HL-60/S4 treated with phorbol 12-myristate 13-acetate at 8.2 ng/mL for 4 days and 3 days (cell line): ENCODE results near the gene RAB3GAP1.
"Not testable (repeated sequence)": the region's sequence is repeated elsewhere in the genome, so short reads cannot be mapped to it uniquely, and the experiment has no call there.

Experiments used
- in situ Hi-C: fragments of 300-500 bp; cut with MboI; formaldehyde crosslinking; loops from 2 replicates; pipeline ENCODE4 v1.15.0; 2022; ENCODE audit warnings: low sequenced_read_pairs

RAB3GAP1 gene

DNA sequence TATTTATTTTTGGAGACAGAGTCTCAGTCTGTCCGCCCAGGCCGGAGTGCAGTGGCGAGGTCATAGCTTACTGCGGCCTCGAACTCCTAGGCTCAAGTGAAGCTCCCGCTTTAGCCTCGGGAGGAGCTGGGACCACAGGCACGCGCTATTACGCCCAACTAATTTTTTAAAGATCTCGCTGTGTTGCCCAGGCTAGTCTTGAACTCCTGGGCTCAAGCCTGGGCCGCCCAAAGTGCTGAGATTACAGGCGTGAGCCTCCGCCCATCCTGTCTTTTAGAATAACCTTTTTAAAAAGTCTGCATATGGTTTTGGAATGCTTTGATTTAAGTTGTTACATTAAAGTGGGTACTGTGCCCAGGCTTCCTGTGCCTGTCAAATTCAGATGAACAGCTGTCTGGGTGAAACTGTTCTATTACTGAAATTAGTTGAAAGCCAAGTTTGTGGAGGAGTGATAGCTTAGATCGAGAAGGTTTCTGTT, 944 bp downstream of the RAB3GAP1 start:
- in situ Hi-C loops = no loop called here

DNA sequence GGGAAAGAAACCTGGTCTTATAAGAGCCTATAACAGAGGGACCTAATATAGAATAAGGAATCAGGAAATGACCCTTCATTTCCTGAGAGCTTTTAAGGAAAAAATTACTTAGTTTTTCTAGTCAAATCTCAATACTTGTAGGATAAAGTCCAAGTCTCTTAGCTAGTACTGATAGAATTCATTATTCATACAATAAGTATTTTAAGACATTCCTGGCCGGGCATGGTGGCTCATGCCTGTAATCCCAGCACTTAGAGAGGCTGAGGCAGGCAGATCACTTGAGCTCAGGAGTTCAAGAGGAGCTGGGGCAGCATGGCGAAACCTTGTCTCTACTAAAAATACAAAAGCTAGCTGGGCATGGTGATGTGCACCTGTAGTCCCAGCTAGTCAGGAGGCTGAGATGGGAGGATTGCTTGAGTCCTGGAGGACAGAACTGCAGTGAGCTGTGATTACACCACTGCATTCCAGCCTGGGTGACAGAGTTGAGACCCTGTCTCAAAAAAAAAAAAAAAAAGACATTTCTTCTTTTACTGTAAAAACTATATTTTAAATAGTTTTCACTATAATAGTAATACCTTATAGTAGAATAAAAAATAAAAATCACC, 3.2 kb downstream of the RAB3GAP1 start:
- in situ Hi-C loops = no loop called here

DNA sequence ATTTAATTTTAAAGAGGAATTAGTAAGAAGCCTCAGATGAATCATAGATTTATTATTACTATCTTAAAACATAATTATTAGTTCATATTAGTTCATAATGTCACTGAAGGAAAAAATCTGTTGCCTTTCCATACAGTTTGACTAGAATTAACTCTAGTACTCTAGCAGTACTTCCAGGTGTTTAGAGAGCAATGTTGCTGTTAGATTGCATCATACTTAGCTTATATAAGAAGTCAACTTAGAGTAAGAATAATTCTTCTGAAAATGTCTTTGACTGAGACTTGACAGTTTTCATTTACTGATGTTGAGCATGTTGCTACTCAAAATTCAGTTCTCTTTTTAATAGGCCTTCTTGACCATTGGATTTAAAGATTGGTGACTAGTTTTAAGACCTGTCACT, 4.7 kb downstream of the RAB3GAP1 start:
- in situ Hi-C loops = no loop called here

DNA sequence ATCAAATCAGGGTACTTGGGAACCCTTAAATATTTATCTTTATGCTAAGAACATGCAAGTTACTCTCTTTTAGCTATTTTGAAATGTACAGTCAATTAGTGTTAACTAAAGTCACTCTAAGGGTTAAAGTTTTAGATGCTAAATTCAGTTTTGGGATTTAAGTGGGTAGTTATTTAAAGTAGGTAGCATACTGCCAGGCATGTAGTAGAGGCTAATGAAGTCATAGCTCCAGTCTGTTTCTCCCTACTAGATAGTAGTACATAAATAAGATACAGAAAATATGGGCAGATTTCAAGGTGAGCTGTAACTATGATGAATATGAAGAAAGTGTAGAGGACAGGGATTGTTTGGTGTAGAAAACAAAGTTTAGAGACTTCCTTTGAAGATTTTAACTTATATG, 7.5 kb downstream of the RAB3GAP1 start:
- in situ Hi-C loops = no loop called here

DNA sequence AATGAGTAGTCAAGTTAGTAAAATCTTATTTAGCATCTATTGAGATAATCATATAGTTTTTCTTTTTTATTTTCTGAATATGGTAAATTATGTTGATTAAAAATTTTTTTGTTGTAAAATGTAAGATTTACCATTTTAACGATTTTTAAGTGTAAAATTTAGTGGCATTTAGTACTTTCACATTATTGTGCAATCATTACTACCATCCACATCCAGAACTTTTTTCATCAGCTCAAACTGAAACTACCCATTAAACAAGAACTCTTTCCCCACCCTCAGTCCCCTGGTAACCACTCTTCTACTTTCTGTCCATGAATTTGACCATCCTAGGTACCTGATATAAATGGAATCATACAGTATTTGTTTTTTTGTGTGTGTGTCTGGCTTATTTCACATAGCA, 11.1 kb downstream of the RAB3GAP1 start:
- in situ Hi-C loops = no loop called here

DNA sequence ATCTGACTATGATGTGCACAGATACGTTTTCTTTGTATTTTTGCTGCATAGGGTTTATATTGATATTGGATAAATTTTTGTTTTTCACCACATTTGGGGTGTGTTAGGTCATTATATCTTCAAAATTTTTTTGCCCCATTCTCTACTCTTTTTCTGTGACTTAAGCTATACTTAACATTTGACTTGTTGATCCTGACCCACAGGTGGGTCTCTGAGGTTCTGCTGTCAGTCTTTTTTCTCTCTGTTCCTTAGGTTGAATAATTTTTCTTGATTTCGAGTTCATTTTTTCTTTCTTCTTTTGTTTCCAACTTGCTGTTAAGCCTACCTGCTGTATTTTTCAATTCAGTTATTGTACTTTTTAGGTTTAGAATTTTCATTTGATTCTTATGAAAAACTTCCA, 12.1 kb downstream of the RAB3GAP1 start:
- in situ Hi-C loops = no loop called here

DNA sequence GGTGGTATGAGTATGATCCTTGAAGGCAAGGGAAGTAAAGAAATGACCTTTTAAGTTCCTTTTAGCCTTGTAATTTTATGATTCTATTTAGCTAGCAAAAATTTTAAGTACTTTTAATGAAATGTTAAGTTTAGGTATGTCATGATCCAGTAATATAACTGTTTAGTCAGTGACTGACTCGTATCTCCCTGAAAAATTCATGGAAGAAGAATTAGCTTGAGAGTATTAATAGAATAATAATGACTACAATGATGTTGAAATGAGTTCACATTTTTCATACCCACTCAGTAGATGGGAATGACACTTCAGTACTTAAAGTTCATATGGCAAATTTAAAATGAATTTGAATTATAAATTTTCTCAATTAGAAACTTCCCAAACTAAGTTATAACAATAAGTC, 14.6 kb downstream of the RAB3GAP1 start:
- in situ Hi-C loops = no loop called here

DNA sequence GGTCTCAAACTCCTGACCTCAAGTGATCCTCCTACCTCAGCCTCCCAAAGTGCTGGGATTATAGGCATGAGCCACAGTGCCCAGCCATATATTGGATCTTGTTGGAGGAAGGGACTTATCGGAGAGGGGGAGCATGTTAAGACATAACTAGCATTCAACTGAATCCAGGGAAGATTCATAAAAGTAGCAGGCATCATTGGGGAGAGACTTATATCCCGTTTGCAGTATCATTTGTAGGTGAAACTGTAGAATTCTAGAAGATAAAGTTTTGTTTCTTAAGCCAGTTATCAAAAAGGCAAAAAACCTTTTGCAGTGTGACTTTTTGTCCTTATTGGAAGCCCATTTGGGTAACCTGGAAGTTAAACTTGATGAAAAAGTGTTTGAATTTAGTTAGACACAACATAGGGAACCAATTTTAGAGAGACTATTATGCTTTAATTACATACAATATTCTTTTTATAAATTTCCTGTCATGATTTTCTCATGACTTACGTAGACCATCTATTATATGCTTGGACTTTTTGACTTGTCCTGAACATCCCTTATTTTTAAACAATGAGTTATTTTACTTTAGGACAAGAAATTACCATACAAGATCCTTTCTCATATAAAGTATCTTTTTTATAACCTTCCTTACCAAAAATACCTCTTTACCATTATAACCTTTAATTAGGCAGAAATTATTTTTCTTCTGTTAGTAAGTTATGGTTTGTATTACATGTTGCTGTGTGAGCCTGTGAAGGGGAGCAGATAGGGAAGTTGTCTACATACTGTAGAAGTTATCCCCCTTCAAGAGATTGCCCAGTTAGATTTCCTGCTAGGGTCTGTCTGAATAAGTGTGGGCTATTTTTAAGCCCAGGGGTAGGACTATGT, 20.3 kb downstream of the RAB3GAP1 start:
- in situ Hi-C loops = no loop called here

DNA sequence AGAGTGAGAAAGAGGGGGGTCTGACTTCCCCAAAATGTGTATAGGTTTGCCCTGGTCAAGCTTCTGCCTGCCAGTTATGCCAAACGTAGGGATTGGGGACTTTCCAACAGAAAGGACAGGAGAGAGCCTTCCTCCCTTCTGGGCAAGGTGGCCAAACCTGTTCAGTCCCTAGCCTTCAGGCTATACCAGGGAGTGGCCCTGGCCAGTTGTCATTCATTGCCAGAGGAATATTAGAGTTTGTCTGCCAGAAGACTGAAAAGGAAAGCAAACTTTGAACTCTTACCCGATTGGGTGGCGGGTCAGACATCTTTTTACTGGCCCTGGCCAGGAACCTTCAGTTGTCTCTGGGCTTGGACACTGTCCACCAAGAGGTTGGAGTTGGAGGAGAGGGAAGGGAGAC, 22.1 kb downstream of the RAB3GAP1 start:
- in situ Hi-C loops = no loop called here

DNA sequence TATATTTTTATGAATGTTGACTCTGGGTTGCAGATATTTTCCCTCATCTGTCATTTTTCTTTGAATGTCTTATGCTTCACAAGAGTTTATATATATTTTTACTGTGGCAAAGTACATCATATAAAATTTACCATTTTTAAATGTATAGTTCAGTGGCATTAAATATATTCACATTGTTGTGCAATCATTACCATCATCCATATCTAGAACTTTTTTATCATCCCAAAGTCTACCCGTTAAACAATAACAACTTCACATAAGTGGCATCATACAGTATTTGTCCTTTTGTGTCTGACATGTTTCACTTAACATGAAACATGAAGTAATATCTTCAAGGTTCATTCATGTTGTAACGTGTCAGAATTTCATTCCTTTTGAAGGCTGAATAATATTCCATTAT, 24.5 kb downstream of the RAB3GAP1 start:
- in situ Hi-C loops = no loop called here

DNA sequence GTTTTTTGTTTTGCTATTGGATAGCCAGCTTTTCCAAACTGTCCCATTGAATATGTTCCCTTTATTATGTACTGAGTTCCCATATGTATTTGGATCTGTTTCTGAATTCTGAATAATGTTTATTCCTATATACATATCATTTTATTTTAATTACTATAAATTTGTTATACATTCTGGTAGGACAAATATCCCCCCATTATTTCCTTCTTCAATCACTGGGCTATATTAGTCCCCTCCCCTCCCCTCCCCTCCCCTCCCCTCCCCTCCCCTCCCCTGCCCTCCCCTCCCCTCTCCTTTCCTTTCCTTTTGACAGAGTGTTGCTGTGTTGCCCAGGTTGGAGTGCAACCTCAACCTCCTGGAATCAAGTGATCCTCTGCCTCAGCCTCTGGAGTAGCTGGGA, 26.3 kb downstream of the RAB3GAP1 start:
- in situ Hi-C loops = no loop called here

DNA sequence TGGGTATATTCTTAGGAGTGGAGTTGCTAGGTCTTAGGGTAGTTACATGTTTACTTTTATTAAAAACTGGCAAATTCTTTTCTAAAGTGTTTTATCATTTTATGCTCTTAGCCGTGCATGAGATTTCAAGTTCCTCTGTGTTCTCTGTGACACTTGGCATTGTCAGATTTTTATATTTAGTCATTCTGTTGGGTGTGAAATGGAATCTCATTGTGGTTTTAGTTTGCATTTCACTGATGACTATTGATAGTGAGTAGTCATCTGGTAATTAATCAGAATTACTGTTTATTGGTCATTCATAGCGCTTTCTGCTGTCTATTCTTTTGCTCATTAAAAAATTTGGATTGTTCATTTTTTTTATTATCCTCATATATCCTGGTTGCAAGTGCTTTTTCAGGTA, 34.1 kb downstream of the RAB3GAP1 start:
- in situ Hi-C loops = no loop called here

DNA sequence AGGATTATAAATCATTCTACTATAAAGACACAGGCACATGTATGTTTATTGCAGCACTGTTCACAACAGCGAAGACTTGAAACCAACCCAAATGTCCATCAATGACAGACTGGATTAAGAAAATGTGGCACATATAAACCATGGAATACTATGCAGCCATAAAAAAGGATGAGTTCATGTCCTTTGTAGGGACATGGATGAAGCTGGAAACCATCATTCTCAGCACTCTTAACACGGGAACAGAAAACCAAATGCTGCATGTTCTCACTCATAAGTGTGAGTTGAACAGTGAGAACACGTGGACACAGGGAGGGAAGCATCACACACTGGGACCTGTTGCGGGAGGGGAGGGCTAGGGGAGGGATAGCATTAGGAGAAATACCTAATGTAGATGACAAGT, 37.5 kb downstream of the RAB3GAP1 start:
- in situ Hi-C loops = not testable (repeated sequence)

DNA sequence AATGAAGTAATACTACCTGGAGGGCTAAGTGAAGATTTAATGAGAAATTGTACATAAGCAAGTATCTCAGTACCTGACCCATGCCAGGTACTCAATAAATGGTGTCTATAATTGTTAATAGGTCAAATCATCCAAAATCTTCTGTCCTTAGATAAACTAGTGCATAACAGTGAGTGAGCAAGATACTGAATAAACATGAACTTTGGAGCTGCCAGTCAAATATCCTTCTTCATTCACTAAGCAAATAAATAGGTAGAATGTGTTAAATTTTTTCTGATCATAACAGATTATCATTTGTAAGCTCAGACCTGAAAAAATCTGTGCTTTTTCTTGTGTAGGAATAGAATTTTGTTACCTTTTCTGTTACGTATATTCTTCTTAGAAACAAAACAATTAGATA, 39.6 kb downstream of the RAB3GAP1 start:
- in situ Hi-C loops = no loop called here

DNA sequence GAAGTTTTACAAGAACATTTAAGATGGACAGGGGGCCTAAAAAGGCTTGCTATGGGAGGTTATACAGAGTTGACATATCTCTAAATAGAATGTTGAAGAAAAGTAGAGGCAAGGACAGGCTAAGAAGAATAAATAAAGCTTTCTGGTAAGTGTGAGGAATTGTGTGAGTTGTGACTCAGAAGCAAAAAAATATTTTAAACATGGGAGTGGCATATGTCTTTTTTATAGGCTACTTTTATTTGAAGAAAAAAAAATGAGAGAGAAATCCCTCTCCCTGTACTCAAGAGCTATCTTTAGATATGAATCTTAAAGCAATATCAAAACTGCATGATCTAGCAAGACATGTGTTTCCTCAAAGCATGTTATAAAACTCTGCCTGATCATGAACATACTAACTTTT, 41.1 kb downstream of the RAB3GAP1 start:
- in situ Hi-C loops = no loop called here

DNA sequence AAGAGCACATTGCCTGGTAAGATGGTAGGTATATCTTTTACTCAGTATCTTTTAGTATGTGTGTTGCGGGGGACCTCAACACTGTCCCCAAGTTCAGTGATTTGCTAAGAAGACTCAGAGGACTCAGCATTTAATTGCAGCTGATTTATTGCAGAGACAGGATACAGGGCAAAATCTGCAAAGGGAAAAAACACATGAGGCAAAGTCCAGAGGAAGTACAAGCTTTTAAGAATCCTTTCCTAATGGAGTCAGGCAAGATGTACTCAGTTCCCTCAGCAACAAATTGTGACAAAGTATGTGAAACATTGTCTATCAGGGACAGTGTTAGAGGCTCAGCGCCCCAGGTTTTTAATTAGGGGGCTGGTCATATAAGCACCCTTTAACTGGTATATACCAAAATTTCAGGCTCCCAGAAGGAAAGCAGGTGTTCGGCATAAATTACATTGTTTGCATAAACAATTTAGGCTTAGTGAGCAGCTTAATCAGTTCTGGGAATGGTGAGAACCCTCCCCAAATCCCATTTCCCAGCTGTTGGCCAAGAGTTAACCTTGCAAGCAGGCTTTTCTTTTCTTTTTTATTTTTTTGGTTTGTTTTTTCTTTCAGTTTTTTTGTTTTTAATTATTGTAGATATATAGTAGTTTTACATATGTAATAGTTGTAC, 41.7 kb downstream of the RAB3GAP1 start:
- in situ Hi-C loops = no loop called here

DNA sequence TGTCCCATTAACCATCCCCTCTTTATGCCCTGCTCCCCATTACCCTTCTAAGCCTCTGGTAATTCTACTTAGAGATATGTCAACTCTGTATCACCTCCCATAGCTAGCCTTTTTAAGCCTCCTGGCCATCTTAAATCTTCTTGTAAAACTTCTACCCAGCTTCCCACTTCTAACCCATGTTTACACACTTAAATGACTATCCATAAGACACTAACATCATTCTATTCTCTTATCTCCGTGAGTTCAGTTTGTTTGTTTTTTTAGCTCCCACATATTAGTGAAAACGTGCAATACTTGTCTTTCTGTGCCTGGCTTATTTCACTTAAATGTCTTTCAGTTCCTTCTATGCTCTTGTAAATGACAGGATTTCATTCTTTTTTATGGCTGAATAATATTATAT, 42.4 kb downstream of the RAB3GAP1 start:
- in situ Hi-C loops = no loop called here

DNA sequence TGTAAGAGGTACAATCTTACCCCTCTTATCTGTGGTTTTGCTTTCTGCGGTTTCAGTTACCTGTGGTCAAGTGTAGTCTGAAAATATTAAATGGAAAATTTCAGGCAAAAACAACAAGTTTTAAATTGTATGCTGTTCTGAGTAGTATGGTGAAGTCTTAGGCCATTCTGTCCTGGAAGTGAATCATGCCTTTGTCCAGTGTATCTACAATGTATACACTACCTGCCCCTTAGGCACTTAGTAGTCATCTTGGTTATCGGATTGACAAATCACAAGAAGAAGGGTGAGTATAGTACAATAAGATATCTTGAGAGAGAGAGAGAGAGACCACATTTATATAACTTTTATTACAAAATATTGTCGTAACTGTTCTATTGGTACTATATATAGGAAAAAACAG, 43.5 kb downstream of the RAB3GAP1 start:
- in situ Hi-C loops = no loop called here

DNA sequence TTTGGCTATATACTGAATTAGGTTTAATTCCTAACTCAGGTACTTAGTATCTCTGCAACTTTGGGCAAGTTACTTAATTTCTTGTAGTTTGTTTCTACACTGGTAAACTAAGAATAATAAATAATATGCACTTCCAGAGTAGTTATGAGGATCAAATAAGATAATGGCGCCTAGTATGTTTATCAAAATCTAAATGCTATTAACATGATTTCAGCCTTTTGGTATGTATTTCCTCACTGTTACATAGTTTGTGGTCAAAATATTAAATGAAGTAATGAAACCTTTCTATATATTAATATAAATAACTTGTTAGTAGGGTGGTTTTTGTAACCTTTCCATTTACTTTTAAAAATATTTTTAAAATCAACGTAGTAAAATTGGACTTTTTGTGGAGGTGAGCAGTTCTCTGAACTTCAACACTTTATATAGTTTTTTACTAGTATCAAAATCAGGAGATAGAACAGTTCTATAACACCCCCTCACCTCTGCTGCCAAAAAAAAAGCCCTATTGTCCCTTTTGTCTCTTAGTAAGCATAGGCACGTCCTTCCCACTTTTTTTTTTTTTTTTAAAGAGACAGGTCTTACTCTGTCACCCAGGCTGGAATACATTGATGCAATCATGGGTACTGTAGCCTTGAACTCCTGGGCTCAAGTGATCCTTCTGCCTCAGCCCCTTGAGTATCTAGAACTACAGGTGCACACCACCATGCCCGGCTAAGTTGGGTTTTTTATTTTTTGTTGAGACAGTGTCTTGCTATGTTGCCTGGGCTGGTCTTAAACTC, 44.8 kb downstream of the RAB3GAP1 start:
- in situ Hi-C loops = no loop called here

DNA sequence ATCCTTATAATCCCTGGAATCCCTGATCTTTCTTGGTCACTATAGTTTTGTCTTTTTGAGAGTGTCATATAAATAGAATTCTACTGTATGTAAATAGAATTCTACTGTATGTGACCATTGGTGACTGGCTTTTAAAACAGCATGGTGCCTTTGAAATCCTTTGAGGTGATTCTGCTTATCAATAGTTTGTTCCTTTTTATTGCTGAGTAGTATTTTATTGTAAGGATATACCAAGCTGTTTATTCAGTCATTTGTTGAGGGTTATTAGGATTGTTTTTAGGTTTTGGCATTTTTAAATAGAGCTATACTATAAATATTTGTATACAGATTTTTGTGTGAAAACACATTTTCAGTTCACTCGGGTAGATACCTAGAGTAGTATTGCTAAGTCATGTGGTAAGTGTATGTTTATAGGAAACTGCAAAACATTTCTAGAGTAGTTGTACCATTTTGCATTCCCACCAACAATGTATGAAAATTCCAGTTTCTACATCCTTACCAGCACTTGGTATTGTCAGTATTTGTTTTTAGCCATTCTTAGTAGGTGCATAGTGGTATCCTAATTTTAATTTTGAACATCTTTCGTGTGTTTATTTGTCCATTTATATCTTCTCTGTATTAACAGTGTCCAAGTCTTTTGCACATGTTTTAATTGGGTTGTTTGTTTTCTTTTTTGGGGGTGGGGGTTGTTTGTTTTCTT, 45.6 kb downstream of the RAB3GAP1 start:
- in situ Hi-C loops = no loop called here
